Heart left ventricle (tissue), 16 donors: Measurements from ENCODE around the gene PKP3. TPM values are rescaled to one million over a fixed set of nuclear protein-coding genes. Genes with fewer than 3 reads are reported as not detected.

Source experiments
- ATAC-seq, 4 donors: fragments of 200-7000 bp; cut with Tn5 transposase; one replicate each; pipeline ENCODE4 v1.9.1; 2020 to 2022; ENCODE audit warnings: moderate library complexity in 4 of 4, mild to moderate bottlenecking in 3 of 4, moderate number of reproducible peaks in 1 of 4
- DNase-seq, 5 donors: peaks; one replicate each; pipeline ENCODE4 v3.0.0-alpha.2; 2020
- H3K27ac ChIP-seq, 12 donors: fragments of 200-600 bp; sonication (generic) in 4 of 12; one replicate each; pipeline versions ENCODE4 v1.5.0 to v1.8.0; 2016 to 2022; ENCODE audit warnings: mild to moderate bottlenecking in 2 of 12
- H3K27me3 ChIP-seq, 9 donors: fragments of 200-600 bp; sonication (generic) in 2 of 9; one replicate each; pipeline versions ENCODE4 v1.5.1 to v1.8.0; 2016 to 2022; ENCODE audit warnings: mild to moderate bottlenecking in 3 of 9
- H3K36me3 ChIP-seq, 9 donors: fragments of 200-600 bp; sonication (generic) in 2 of 9; one replicate each; pipeline versions ENCODE4 v1.5.0 to v1.8.0; 2018 to 2022; ENCODE audit warnings: mild to moderate bottlenecking in 2 of 9
- H3K4me1 ChIP-seq, 12 donors: fragments of 200-600 bp; sonication (generic) in 4 of 12; one replicate each; pipeline versions ENCODE4 v1.5.0 to v1.8.0; 2016 to 2022; ENCODE audit warnings: mild to moderate bottlenecking in 3 of 12
- H3K4me3 ChIP-seq, 12 donors: fragments of 200-600 bp; sonication (generic) in 4 of 12; one replicate each; pipeline versions ENCODE4 v1.5.0 to v1.8.0; 2017 to 2022; ENCODE audit warnings: mild to moderate bottlenecking in 9 of 12, moderate library complexity in 4 of 12
- H3K9me3 ChIP-seq, 12 donors: fragments of 200-600 bp; sonication (generic) in 4 of 12; one replicate each; pipeline versions ENCODE4 v1.5.0 to v1.8.0; 2016 to 2022; ENCODE audit warnings: mild to moderate bottlenecking in 1 of 12
- CTCF ChIP-seq, 12 donors: fragments of 200-600 bp; sonication (generic) in 4 of 12; IDR thresholded peaks; one replicate each; pipeline versions ENCODE4 v1.5.0 to v1.8.0; 2018 to 2022; ENCODE audit warnings: antibody characterized with exemption in 12 of 12, mild to moderate bottlenecking in 5 of 12
- POLR2A ChIP-seq, 2 donors: fragments of 450-650 bp; IDR thresholded peaks; one replicate each; pipeline ENCODE4 v1.6.1; 2017; ENCODE audit warnings: antibody characterized with exemption in 2 of 2, mild to moderate bottlenecking in 2 of 2, moderate library complexity in 2 of 2
- WGBS, 4 donors: extraction: QIAGEN DNeasy Blood & Tissue Kit in 2 of 4; methylation state at CpG; one replicate each; pipeline versions ENCODE4 v1.1.5 to v1.1.7; 2013 to 2018; 5-methylcytosine and 5-hydroxymethylcytosine counted together
- intact Hi-C, 10 donors: fragments of 100-400 bp; cut with DNase I; formaldehyde crosslinking; loops; one replicate each; pipeline versions ENCODE4 v1.11.1 to v1.14.2; 2022
- polyA plus RNA-seq, 2 donors: library from polyadenylated mRNA; stranded (reverse); fragments of 200-250 nt; gene quantifications; one replicate each; pipeline ENCODE4 v1.2.3, GENCODE V29; 2013
- total RNA-seq, 9 donors: library from RNA; depleted of rRNA in 2 of 9; stranded (reverse); fragments of >200 nt in 2 of 9; fragmentation: NEBNext Ultra II Directional in 3 of 9; extraction: Animal tissue kit (Norgen Biotek cat#: 25700) in 3 of 9; gene quantifications; one replicate each; pipeline versions ENCODE4 v1.1.0 to v1.2.4, GENCODE V29; 2016 to 2023
- donor health status: ischemic (EF 13 %, LVEDD 7.1; RV severe dilation, severe dysfunction).
- donor health status: healthy with polysubstance abuse.
- donor health status: DM: no; HTN: yes; CAD: no.
- donor health status: DM: no; HTN: no; CAD: no.
- donor health status: ischemic (EF 25% LVEDD 6.9; RV normal size, moderate dysfunction).
- donor health status: ischemic (EF 25% LVEDD 5.7; RV mildly dilated, moderate dysfunction).
- donor health status: healthy.
- donor health status: DM: yes; HTN: yes; CAD: no.
- donor health status: ischemic (EF 35%, LVEDD 5.7; RV mildly dilated, moderate dysfunction).
- donor health status: nonischemic (EF 11% LVEDD 7.7; RV severe dilation, severe dysfunction).
- donor health status: DM: yes; HTN: yes; CAD: no.
- donor health status: PGD.
- donor health status: ischemic (EF 29% LVEDD 5.4; RV normal size, mild dysfunction).
- donor health status: nonischemic (EF 23%, LVEDD 6.1; RV moderate dilation, normal function).

Gene PKP3
- total and polyA plus RNA-seq, 11 donors, result 0.15 to 2.0 (median 0.61) TPM

GRCh38 chr11:350723-351255, 43.2 kb upstream of the PKP3 start:
- ATAC-seq (no peak), DNase-seq (peak in 1 of 5 donors; percentile 34)
- no peaks in the 10 kb centered on the region for H3K36me3 ChIP-seq
- H3K27me3 ChIP-seq, result no peaks in the 10 kb centered on the region
- intact Hi-C loops, result loop anchor here in 3 of 10 donors (5.0 to 10.0 kb wide), 4 partner anchors 33 to 454 kb away; partner anchors contain the start of genes IFITM1 (in 1 of the 3), IFITM2 (in 1 of the 3), PIDD1 (in 1 of the 3) and RPLP2 (in 1 of the 3)
- no peak for TF ChIP-seq POLR2A (IDR thresholded peaks at IDR 0.05)
- TF ChIP-seq CTCF (IDR thresholded peaks at IDR 0.05), result no peak
- peak overlapping the region in 1 of 12 donors; percentile 59 for H3K27ac ChIP-seq
- no peaks in the 10 kb centered on the region for H3K9me3 ChIP-seq
- H3K4me1 ChIP-seq, result peaks cover 7 to 47% (median 30%) of the 10 kb centered on the region in 12 donors
- 65 to 83% (median 77%) methylated on average over 18 of the region's 18 CpGs for WGBS, 4 donors
- no peak overlapping the region for H3K4me3 ChIP-seq

- Histone ChIP-seq H3K27ac (peak overlapping the region in 1 of 12 donors; percentile 59), H3K4me1 (peaks cover 7 to 48% (median 30%) of the 10 kb centered on the region in 12 donors), H3K4me3 (no peak overlapping the region), H3K9me3 (no peaks in the 10 kb centered on the region), H3K27me3 (no peaks in the 10 kb centered on the region), H3K36me3 (no peaks in the 10 kb centered on the region)
- DNase-seq (peak in 1 of 5 donors; percentile 33), ATAC-seq (no peak)
- TF ChIP-seq CTCF (IDR thresholded peaks at IDR 0.05) (no peak), POLR2A (IDR thresholded peaks at IDR 0.05) (no peak)
- 94 to 98% (median 97%) methylated on average over 14 of the region's 14 CpGs for WGBS, 4 donors
- intact Hi-C loops, result loop anchor here in 3 of 10 donors (5.0 to 10.0 kb wide), 4 partner anchors 34 to 453 kb away; partner anchors contain the start of genes IFITM1 (in 1 of the 3), IFITM2 (in 1 of the 3), PIDD1 (in 1 of the 3) and RPLP2 (in 1 of the 3)
These were observed 42.6 kb upstream of the PKP3 start for GRCh38 chr11:351411-351810.

GRCh38 chr11:352456-353031, 41.5 kb upstream of the PKP3 start:
- H3K4me3 ChIP-seq, result no peak overlapping the region
- no peak for TF ChIP-seq CTCF (IDR thresholded peaks at IDR 0.05)
- no peak for TF ChIP-seq POLR2A (IDR thresholded peaks at IDR 0.05)
- no peaks in the 10 kb centered on the region for H3K36me3 ChIP-seq
- ATAC-seq (no peak), DNase-seq (peak in 1 of 5 donors; percentile 28)
- intact Hi-C loops, result loop anchor here in 4 of 10 donors (2.0 to 10.0 kb wide), 5 partner anchors 26 to 452 kb away; partner anchors contain the start of genes IFITM1 (in 1 of the 4), IFITM2 (in 1 of the 4), PIDD1 (in 1 of the 4) and RPLP2 (in 1 of the 4)
- no peaks in the 10 kb centered on the region for H3K27me3 ChIP-seq
- H3K9me3 ChIP-seq, result no peaks in the 10 kb centered on the region
- H3K27ac ChIP-seq, result peak overlapping the region; percentile 95 to 100 (median 99)
- 90 to 93% (median 92%) methylated on average over 12 of the region's 12 CpGs for WGBS, 4 donors
- peaks cover 7 to 48% (median 30%) of the 10 kb centered on the region in 12 donors for H3K4me1 ChIP-seq
